HCT116 (cell line): ENCODE measurements around the gene SLCO2B1. TPM values are rescaled to one million over a fixed set of nuclear protein-coding genes. Genes with fewer than 3 reads are reported as not detected.

Experiments
- ATAC-seq: fragments of 200-7000 bp; cut with Tn5 transposase; 2 replicates; pipeline ENCODE4 v1.9.1; 2020; ENCODE audit warnings: mild to moderate bottlenecking, moderate library complexity
- BruUV-seq: library from RNA; stranded (reverse); fragments of 400-500 nt; replicated peaks from 2 replicates; lab custom pipeline; 2021; lab: Mats Ljungman, UMichigan
- CTCF ChIA-PET: fragments of 300-600 bp; sonication (Branson Sonifier 250); formaldehyde crosslinking; loops from one replicate; lab custom pipeline; 2021; ENCODE audit warnings: antibody characterized with exemption; lab: Charles Lee
- POLR2A ChIA-PET: fragments of 300-600, 350-600 bp; sonication (Branson Sonifier 250); formaldehyde crosslinking; loops from one replicate; lab custom pipeline; 2021; ENCODE audit warnings: antibody characterized with exemption; lab: Charles Lee
- RAD21 ChIA-PET, 2 experiments: fragments of 300-600 bp; sonication (Branson Sonifier 250); formaldehyde crosslinking; loops; one replicate each; lab custom pipeline; 2023; ENCODE audit warnings: low total read pairs in 2 of 2; ENCODE audit not compliant: uncharacterized antibody in 2 of 2, unreplicated experiment in 2 of 2, low non-redundant PET in 1 of 2; lab: Charles Lee
- DNase-seq: peaks from one replicate; pipeline ENCODE4 v3.0.0-alpha.2; 2010; ENCODE audit warnings: low read depth, low spot score
- H2AFZ ChIP-seq: fragments of 200-600 bp; shearing (Covaris generic), sonication (generic); 2 replicates; pipeline ENCODE4 v1.6.1; 2017; ENCODE audit warnings: low read depth, mixed run types, mixed read lengths, antibody characterized with exemption, low read length; ENCODE audit not compliant: poor library complexity, severe bottlenecking
- H3K27ac ChIP-seq: 2 replicates; pipeline ENCODE4 v1.5.1; 2012; ENCODE audit warnings: low read depth, low read length
- H3K27me3 ChIP-seq: fragments of 200-600 bp; sonication (generic); 2 replicates; pipeline ENCODE4 v1.6.1; 2016; ENCODE audit warnings: mixed run types, low read length, mixed read lengths; ENCODE audit not compliant: insufficient read depth
- H3K36me3 ChIP-seq, 2 experiments: fragments of 200-500 bp in 1 of 2; fragments of 200-600 bp in 1 of 2; sonication (Bioruptor generic) in 1 of 2; sonication (generic) in 1 of 2; 2 replicates each; pipeline versions ENCODE4 v1.5.1 to v1.6.1; 2014 to 2016; ENCODE audit warnings: low read length in 2 of 2, inconsistent platforms in 1 of 2, mixed read lengths in 1 of 2, mixed run types in 1 of 2; ENCODE audit not compliant: insufficient read depth in 2 of 2, control insufficient read depth in 1 of 2
- H3K4me1 ChIP-seq, 2 experiments: fragments of 200-600 bp in 1 of 2; sonication (generic) in 1 of 2; 2 replicates each; pipeline versions ENCODE4 v1.5.1 to v1.6.1; 2012 to 2017; ENCODE audit warnings: low read length in 2 of 2, inconsistent platforms in 1 of 2, mild to moderate bottlenecking in 1 of 2, mixed read lengths in 1 of 2, mixed run types in 1 of 2, moderate library complexity in 1 of 2; ENCODE audit not compliant: insufficient read depth in 2 of 2, control insufficient read depth in 1 of 2
- H3K4me2 ChIP-seq: fragments of 200-600 bp; sonication (generic); 2 replicates; pipeline ENCODE4 v1.6.1; 2017; ENCODE audit warnings: mixed run types, low read length, mixed read lengths
- H3K4me3 ChIP-seq, 2 experiments: fragments of 200-600 bp in 1 of 2; sonication (generic) in 1 of 2; replicated peaks in 1 of 2; 2 replicates each; pipeline ENCODE4 v1.5.1; 2011 to 2016; ENCODE audit warnings: low read length in 2 of 2, control low read depth in 1 of 2, low read depth in 1 of 2, mild to moderate bottlenecking in 1 of 2, mixed read lengths in 1 of 2, mixed run types in 1 of 2
- H3K79me2 ChIP-seq: fragments of 200-600 bp; sonication (generic); 2 replicates; pipeline ENCODE4 v1.6.1; 2017; ENCODE audit warnings: mild to moderate bottlenecking, mixed run types, low read length, moderate library complexity, mixed read lengths; ENCODE audit not compliant: insufficient read depth
- H3K9ac ChIP-seq: fragments of 200-600 bp; sonication (generic); 2 replicates; pipeline ENCODE4 v1.6.1; 2016; ENCODE audit warnings: low read length, mixed read lengths
- H3K9me2 ChIP-seq: fragments of 200-600 bp; sonication (generic), shearing (Covaris generic); 2 replicates; pipeline ENCODE4 v1.6.1; 2017; ENCODE audit warnings: mixed run types, mild to moderate bottlenecking, moderate library complexity; ENCODE audit not compliant: insufficient read depth
- H3K9me3 ChIP-seq, 2 experiments: fragments of 200-500 bp in 1 of 2; fragments of 200-600 bp in 1 of 2; sonication (Bioruptor generic) in 1 of 2; sonication (generic) in 1 of 2; 2 replicates each; pipeline ENCODE4 v1.6.1; 2014 to 2017; ENCODE audit warnings: low read length in 2 of 2, mixed read lengths in 2 of 2, inconsistent platforms in 1 of 2, low read depth in 1 of 2, mild to moderate bottlenecking in 1 of 2, mixed run types in 1 of 2, moderate library complexity in 1 of 2; ENCODE audit not compliant: control insufficient read depth in 1 of 2, insufficient read depth in 1 of 2
- H4K20me1 ChIP-seq: fragments of 200-600 bp; sonication (generic), shearing (Covaris generic); 2 replicates; pipeline ENCODE4 v1.6.1; 2017; ENCODE audit warnings: mixed run types, mild to moderate bottlenecking, moderate library complexity; ENCODE audit not compliant: insufficient read depth
- ATF3 ChIP-seq: IDR thresholded peaks from 2 replicates; pipeline ENCODE4 v1.6.1; 2012
- CTCF ChIP-seq, 3 experiments: fragments of 200-600 bp in 1 of 3; sonication (generic) in 1 of 3; IDR thresholded peaks in 2 of 3; conservative IDR thresholded peaks in 1 of 3; 2 replicates each; pipeline ENCODE4 v1.5.1; 2012 to 2017; ENCODE audit warnings: low read depth in 2 of 3, low read length in 2 of 3, antibody characterized with exemption in 1 of 3, borderline replicate concordance in 1 of 3, control low read depth in 1 of 3, mild to moderate bottlenecking in 1 of 3, mixed read lengths in 1 of 3, mixed run types in 1 of 3, moderate library complexity in 1 of 3; ENCODE audit not compliant: insufficient read depth in 1 of 3
- EGR1 ChIP-seq: IDR thresholded peaks from 2 replicates; pipeline ENCODE4 v1.6.1; 2012; ENCODE audit warnings: low read depth
- ELF1 ChIP-seq: IDR thresholded peaks from 2 replicates; pipeline ENCODE4 v1.6.1; 2012; ENCODE audit warnings: low read depth, borderline replicate concordance
- EZH2phosphoT487 ChIP-seq: fragments of 200-600 bp; IDR thresholded peaks from 2 replicates; pipeline ENCODE4 v1.6.1; 2018; ENCODE audit warnings: antibody characterized with exemption, borderline replicate concordance
- FOSL1 ChIP-seq: IDR thresholded peaks from 2 replicates; pipeline ENCODE4 v1.6.1; 2012; ENCODE audit warnings: low read depth
- JUND ChIP-seq: IDR thresholded peaks from 2 replicates; pipeline ENCODE4 v1.6.1; 2012
- POLR2A ChIP-seq: IDR thresholded peaks from 2 replicates; pipeline ENCODE4 v1.7.0; 2011; ENCODE audit warnings: borderline replicate concordance; ENCODE audit not compliant: insufficient read depth, insufficient read length; ENCODE audit errors: extremely low read depth
- POLR2AphosphoS5 ChIP-seq: IDR thresholded peaks from 2 replicates; pipeline ENCODE4 v1.6.1; 2011; ENCODE audit warnings: mild to moderate bottlenecking, low read depth, low read length, moderate library complexity
- RAD21 ChIP-seq: IDR thresholded peaks from 2 replicates; pipeline ENCODE4 v1.6.1; 2012; ENCODE audit warnings: low read depth, mild to moderate bottlenecking
- SIN3A ChIP-seq: IDR thresholded peaks from 2 replicates; pipeline ENCODE4 v1.6.1; 2012; ENCODE audit warnings: low read depth
- TCF7L2 ChIP-seq: IDR thresholded peaks from 2 replicates; pipeline ENCODE4 v1.7.0; 2011; ENCODE audit warnings: borderline replicate concordance, inconsistent platforms; ENCODE audit not compliant: insufficient read depth, insufficient read length; ENCODE audit errors: extremely low read depth
- YY1 ChIP-seq: IDR thresholded peaks from 2 replicates; pipeline ENCODE4 v1.6.1; 2011; ENCODE audit warnings: low read length, low read depth, moderate library complexity, mild to moderate bottlenecking; ENCODE audit not compliant: insufficient replicate concordance; ENCODE audit errors: extremely low read depth
- ZBTB33 ChIP-seq: IDR thresholded peaks from 2 replicates; pipeline ENCODE4 v1.6.1; 2011; ENCODE audit warnings: mild to moderate bottlenecking, low read length, moderate library complexity; ENCODE audit not compliant: insufficient replicate concordance; ENCODE audit errors: extremely low read depth
- ZFX ChIP-seq: fragments of 450-650 bp; IDR thresholded peaks from 2 replicates; pipeline ENCODE4 v1.6.1; 2017
- intact Hi-C: fragments of 100-400 bp; cut with micrococcal nuclease; formaldehyde crosslinking; loops from 2 replicates; pipeline ENCODE4 v1.10.0; 2022
- total RNA-seq: library from RNA; stranded (reverse); gene quantifications from one replicate; pipeline ENCODE4 v1.2.1, GENCODE V29; 2021; ENCODE audit not compliant: unreplicated experiment
- TF ChIP-seq, protein P1 (sequence below): IDR thresholded peaks from 2 replicates; pipeline ENCODE4 v1.6.1; 2012
- TF ChIP-seq, protein P2 (sequence below): IDR thresholded peaks from 2 replicates; pipeline ENCODE4 v1.6.1; 2012; ENCODE audit warnings: low read depth

SLCO2B1 gene
- total RNA-seq, 1 experiment from 2014 or later, result 0.81 TPM

GRCh38 chr11:75140269-75141138 lies 10.4 kb upstream of the SLCO2B1 start:
- POLR2A ChIA-PET, result interaction anchor here (1.0 to 1.5 kb wide), 3 partner anchors 14 to 108 kb away, joined by 3 to 8 read pairs (median 5); no protein-coding TSS in a partner anchor
- CTCF ChIA-PET, result interaction anchor here (0.6 to 9.1 kb wide), 36 partner anchors 10 to 248 kb away, joined by 3 to 255 read pairs (median 4); partner anchors contain the start of genes NEU3, SLCO2B1 and TPBGL
- H3K9ac ChIP-seq, result no peak overlapping the region
- H3K4me2 ChIP-seq, result peak overlapping the region; percentile 27
- peak overlapping the region; percentile 75 for H2AFZ ChIP-seq
- H3K79me2 ChIP-seq, result no peaks in the 10 kb centered on the region
- no peaks in the 10 kb centered on the region for H3K9me2 ChIP-seq
- H3K4me3 ChIP-seq, result no peak overlapping the region
- RAD21 ChIA-PET, result interaction anchor here (0.6 to 2.2 kb wide), 13 partner anchors 64 to 211 kb away, joined by 3 to 21 read pairs (median 4); no protein-coding TSS in a partner anchor
- BruUV-seq, result no TSS peak
- H3K4me1 ChIP-seq, result peaks cover 10 to 28% of the 10 kb centered on the region in 2 experiments
- H3K9me3 ChIP-seq, result no peaks in the 10 kb centered on the region
- peak; percentile 34 for DNase-seq
- H4K20me1 ChIP-seq, result no peaks in the 10 kb centered on the region
- no peaks in the 10 kb centered on the region for H3K36me3 ChIP-seq
- H3K27ac ChIP-seq, result no peak overlapping the region
- H3K27me3 ChIP-seq, result no peaks in the 10 kb centered on the region
- peak; percentile 79 for ATAC-seq
- intact Hi-C loops, result loop anchor here (1.0 to 2.0 kb wide), 3 partner anchors 100 to 211 kb away; partner anchors contain the start of gene TPBGL
- TF ChIP-seq JUND (no peak), EGR1 (no peak), SIN3A (no peak), CTCF (IDR thresholded peaks at IDR 0.05 in 2 of 3, conservative IDR thresholded peaks at IDR 0.05 in 1 of 3; ENCODE audit: borderline replicate concordance in 1 of 3, insufficient read depth in 1 of 3, low read depth in 2 of 3, low read length in 2 of 3) (peak; percentile 96 to 98 (median 98)), YY1 (no peak), EZH2phosphoT487 (no peak), POLR2AphosphoS5 (no peak), ZBTB33 (no peak), FOSL1 (no peak), POLR2A (no peak), ELF1 (no peak), TCF7L2 (no peak), ZFX (no peak), RAD21 (peak; percentile 91), ATF3 (no peak)
- TF ChIP-seq, protein P1, sequence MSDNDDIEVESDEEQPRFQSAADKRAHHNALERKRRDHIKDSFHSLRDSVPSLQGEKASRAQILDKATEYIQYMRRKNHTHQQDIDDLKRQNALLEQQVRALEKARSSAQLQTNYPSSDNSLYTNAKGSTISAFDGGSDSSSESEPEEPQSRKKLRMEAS, result no peak
- TF ChIP-seq, protein P2, sequence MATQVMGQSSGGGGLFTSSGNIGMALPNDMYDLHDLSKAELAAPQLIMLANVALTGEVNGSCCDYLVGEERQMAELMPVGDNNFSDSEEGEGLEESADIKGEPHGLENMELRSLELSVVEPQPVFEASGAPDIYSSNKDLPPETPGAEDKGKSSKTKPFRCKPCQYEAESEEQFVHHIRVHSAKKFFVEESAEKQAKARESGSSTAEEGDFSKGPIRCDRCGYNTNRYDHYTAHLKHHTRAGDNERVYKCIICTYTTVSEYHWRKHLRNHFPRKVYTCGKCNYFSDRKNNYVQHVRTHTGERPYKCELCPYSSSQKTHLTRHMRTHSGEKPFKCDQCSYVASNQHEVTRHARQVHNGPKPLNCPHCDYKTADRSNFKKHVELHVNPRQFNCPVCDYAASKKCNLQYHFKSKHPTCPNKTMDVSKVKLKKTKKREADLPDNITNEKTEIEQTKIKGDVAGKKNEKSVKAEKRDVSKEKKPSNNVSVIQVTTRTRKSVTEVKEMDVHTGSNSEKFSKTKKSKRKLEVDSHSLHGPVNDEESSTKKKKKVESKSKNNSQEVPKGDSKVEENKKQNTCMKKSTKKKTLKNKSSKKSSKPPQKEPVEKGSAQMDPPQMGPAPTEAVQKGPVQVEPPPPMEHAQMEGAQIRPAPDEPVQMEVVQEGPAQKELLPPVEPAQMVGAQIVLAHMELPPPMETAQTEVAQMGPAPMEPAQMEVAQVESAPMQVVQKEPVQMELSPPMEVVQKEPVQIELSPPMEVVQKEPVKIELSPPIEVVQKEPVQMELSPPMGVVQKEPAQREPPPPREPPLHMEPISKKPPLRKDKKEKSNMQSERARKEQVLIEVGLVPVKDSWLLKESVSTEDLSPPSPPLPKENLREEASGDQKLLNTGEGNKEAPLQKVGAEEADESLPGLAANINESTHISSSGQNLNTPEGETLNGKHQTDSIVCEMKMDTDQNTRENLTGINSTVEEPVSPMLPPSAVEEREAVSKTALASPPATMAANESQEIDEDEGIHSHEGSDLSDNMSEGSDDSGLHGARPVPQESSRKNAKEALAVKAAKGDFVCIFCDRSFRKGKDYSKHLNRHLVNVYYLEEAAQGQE, result no peak
